Measurements from ENCODE around the gene DNAJC21.
"Not testable (repeated sequence)": the region's sequence is repeated elsewhere in the genome, so short reads cannot be mapped to it uniquely, and the experiment has no call there.

Gene DNAJC21

DNA sequence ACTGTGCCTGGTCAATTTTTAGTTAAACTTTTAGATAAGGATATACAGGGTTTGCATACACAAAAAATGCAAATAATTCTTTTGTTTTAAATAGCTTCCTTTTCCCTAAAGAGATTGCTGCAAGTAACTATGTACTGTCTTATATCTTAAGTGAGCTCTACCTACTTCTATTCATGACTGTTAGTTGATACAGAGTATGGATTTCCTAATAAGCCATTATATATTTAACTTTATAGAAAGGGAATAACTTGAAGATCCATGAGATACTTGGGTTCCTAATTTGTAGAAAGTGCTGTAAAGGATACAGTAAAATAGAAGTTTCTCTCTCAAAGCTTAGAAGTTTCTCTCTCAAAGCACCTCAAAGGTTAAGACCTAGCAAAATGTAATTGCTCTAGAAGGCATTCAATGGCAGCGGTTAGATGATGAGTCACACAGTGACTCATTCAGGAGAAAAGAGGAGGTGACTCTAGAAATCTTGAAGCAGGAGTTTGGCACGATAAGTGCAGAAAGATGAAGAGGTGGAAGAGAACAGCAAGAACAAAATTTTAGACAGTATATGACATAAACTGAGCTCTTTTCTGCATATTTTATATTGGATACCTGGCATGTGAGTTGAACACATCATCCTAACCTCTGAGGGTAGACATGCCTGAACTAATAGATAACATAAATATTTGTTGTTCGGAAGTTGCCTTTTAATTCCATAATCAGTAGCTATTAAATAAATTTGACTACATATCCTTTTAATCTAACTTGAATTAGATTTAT lies 5.5 kb upstream of the DNAJC21 start:
- DNase-seq, result no peak

GRCh38 chr5:34924462-34924765 lies 4.9 kb upstream of the DNAJC21 start:
- DNase-seq, result no peak

DNA sequence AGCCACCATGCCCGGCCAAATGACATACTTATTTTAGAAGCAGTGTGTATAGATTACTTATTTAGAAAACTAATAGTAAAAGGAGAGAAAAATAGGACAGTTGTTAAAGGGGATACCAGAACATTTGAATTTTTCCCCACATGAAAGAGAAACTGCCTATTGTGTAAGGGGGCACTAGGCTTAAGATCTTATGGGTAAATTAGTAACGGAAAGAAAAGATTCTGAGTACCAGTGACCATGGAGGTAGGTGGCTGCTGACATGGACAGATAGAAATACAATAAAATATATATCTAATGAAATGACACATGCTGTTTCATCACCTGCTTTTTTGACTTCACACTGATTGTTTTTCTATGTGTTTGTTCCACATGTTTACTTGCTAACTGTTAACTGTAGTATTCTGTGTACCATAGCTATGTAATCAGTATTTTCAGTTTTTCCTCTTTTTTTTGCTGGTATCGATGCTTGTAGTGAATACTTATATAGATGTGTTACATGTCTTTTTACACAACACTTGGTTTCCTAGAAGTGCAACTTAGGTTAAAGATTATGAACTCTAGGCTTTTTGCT lies 3.0 kb upstream of the DNAJC21 start:
- DNase-seq, result no peak

DNA sequence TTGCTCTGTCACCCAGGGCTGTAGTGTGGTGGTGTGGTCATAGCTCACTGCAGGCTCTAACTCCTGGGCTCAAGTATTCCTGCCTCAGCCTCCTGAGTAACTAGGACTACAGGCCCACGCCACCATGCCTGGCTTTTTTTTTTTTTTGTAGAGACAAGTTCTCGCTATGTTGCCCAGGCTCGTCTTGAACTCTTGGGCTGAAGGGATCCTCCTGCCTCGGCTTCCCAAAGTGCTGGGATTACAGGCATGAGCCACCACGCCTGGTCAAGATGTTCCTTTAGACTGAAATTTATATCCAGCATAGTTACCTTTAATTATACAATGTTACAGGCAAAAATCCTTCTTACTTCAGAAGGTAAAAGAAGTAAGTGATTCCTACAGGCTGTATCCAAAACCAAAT lies 1.6 kb upstream of the DNAJC21 start:
- no peak for DNase-seq

GRCh38 chr5:34928267-34928666 lies 1.1 kb upstream of the DNAJC21 start:
- no peak for DNase-seq

GRCh38 chr5:34929720-34930461 lies 532 bp downstream of the DNAJC21 start:
- peak; percentile 90 for DNase-seq

DNA sequence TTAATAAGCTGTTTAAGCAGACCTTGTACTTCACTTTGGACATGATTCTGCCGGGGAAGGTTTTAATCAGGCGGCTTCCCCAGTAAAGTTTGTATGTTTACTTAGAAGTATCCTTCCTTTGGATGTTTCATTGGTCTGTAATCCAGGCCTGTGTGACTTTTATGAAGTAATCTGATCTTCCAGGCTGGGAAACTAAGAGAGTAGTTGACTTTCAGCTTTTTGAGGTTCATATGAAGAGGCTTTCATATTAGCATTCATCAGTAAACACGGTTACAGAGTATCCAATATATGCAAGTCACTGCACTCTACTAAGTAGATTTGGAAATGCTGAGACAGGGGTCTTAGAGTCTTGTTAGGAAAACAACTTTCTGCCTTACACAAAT lies 1.1 kb downstream of the DNAJC21 start:
- no peak for DNase-seq

DNA sequence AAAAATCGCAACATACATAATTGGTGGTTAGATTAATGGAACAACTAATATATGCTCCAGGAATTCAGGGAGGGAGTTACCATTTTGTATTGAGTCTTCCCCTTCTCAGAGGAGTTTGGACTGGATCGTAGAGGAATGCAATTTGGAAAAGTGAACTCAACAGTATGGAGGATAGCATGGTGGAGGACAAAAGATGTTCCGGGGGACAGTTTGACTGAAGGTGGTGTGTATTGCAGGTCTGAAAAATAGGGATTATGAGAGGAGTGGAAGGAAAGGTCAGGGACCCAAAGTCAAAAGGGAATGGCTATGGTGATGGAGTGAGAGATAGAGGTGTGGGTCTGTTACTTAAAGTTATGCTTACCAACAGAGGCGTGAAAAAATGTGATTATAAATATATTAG lies 1.5 kb downstream of the DNAJC21 start:
- no peak for DNase-seq

- no peak for DNase-seq
Observed at GRCh38 chr5:34932947-34933346, 3.6 kb downstream of the DNAJC21 start.

- DNase-seq, result no peak
Observed at GRCh38 chr5:34941936-34942335, 12.6 kb downstream of the DNAJC21 start.

- no peak for DNase-seq
Observed at GRCh38 chr5:34944044-34944443, 14.7 kb downstream of the DNAJC21 start.

GRCh38 chr5:34944460-34945047 lies 15.2 kb downstream of the DNAJC21 start:
- no peak for DNase-seq

GRCh38 chr5:34957321-34957720 lies 28.0 kb downstream of the DNAJC21 start:
- DNase-seq, result no peak

GRCh38 chr5:34957857-34958690 lies 28.7 kb downstream of the DNAJC21 start:
- DNase-seq, result no peak

GRCh38 chr5:34959323-34959722 lies 30.0 kb downstream of the DNAJC21 start:
- no peak for DNase-seq

DNA sequence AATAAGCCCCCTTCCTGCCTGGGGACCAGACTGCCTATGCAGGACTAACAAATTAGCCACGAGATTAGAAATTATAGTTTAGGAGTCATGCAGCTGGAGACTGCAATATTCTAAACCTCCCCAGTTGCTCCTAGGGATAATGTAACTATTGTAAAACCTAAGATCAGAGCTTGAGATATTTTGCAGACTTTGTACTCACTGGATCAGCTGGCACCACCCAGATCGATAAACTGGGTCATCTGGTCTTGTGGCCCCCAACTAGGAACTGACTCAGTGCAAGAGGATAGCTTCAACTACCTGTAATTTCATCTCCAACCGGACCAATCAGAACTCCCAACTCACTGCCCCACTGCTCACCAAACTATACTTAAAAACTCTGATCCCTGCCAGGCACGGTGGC lies 38.2 kb downstream of the DNAJC21 start:
- DNase-seq, result no peak

DNA sequence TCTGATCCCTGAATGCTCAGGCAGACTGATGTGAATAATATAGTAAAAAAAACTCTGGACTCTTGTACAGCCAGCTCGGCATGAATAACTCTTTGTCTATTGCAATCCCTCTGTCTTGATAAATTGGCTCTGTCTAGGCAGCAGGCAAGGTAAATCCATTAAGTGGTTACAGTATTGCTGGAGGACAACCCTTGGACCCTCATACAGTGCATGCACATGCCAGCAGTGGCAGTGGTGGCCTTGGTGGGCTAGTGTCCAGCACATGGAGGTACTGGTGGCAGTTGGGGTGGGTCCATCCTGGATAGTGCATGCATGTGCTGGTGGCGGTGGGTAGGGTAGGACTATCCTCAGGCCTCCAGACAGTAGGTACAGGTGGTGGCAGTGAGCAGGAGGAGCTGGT lies 38.9 kb downstream of the DNAJC21 start:
- DNase-seq, result no peak

DNA sequence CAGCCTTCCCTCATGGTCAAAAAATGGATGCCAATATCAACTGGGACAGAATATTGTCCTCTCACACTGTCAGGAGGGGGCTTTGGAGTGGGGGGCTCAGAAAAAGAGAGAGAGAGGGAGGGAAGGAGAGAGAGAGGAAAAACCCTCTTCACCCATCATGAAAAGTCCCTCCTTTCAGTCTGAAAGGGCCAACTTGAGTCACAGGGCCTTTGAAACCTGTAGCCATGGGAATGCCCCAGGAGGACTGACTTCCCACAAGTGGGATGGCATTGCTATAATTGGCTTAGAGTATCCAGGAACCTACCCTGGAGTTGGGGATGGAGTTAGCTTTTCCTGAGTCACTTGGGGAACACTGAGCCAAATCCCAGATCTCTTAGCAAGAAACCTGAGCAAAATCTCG lies 41.2 kb downstream of the DNAJC21 start:
- DNase-seq, result no peak

DNA sequence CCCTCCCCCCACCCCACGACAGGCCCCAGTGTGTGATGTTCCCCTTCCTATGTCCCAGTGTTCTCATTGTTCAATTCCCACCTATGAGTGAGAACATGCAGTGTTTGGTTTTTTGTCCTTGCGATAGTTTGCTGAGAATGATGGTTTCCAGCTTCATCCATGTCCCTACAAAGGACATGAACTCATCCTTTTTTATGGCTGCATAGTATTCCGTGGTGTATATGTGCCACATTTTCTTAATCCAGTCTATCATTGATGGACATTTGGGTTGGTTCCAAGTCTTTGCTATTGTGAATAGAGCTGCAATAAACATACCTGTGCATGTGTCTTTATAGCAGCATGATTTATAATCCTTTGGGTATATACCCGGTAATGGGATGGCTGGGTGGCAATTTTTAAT lies 42.3 kb downstream of the DNAJC21 start:
- DNase-seq, result not testable (repeated sequence)

DNA sequence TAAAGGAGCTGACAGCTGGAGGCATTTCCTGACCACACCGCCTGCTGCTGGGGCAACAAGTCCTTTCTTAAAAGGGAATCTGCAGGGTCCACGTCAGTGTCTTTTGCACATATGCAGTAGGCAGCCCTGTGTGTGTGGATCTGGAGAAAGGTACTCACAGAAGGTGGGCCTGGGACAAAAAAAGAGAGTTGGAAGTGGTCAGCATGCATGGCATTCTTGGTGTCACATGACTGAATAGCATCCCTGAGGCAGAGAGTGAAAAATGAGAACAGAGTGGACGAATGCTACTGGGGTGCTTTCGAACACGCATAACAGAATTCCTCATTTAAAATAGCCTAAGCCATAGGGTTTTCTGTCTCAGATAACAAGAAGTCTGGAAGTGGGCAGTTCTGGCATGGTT lies 47.0 kb downstream of the DNAJC21 start:
- no peak for DNase-seq

GRCh38 chr5:34977934-34978613 lies 48.7 kb downstream of the DNAJC21 start:
- no peak for DNase-seq

DNA sequence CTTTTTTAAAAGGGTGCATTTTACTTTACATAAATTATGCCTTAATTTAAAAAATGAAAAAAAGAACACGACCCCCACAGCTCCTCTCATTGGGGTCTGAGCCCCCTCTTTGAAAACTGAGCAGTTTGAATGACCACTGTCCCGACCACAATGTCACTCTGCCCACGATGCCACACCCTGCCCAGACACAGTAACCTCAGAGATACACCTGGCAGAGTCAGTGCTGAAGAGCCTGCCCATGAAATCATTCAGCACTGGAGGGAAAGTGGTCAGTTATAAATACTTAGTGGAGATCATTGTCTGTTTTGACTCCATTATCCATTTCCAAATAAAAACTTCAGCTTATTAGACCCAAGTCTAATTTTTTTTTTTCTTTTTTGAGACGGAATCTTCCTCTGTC lies 49.3 kb downstream of the DNAJC21 start:
- no peak for DNase-seq

GRCh38 chr5:34982823-34983222 lies 53.5 kb downstream of the DNAJC21 start:
- DNase-seq, result no peak
